ENCODE measurements around the gene CHN2. TPM values are rescaled to one million over a fixed set of nuclear protein-coding genes. Genes with fewer than 3 reads are reported as not detected.

The CHN2 gene
- polyA plus RNA-seq, 1 experiment: not detected

- POLR2A ChIA-PET: no interaction called here
- no peak for DNase-seq (ENCODE audit: low read depth, low spot score)
- no peaks in the 10 kb centered on the region for H3K27me3 ChIP-seq (ENCODE audit: control insufficient read depth, insufficient read depth, low read length)
- no peaks in the 10 kb centered on the region for H3K9me3 ChIP-seq (ENCODE audit: control insufficient read depth, insufficient read depth, low read length)
- no peak overlapping the region for H3K27ac ChIP-seq (ENCODE audit: low read depth, low read length)
- no peak for TF ChIP-seq CTCF (IDR thresholded peaks at IDR 0.05; ENCODE audit: low read depth, low read length)
- CTCF ChIA-PET: no interaction called here
- no peak overlapping the region for H3K4me3 ChIP-seq (ENCODE audit: low read depth, low read length)
Measured at GRCh38 chr7:29468196-29468595, 273.6 kb downstream of the CHN2 start.

GRCh38 chr7:29469281-29469680 is 274.7 kb downstream of the CHN2 start:
- Histone ChIP-seq H3K9me3 (ENCODE audit: control insufficient read depth, insufficient read depth, low read length) (no peaks in the 10 kb centered on the region), H3K27ac (ENCODE audit: low read depth, low read length) (no peak overlapping the region), H3K27me3 (ENCODE audit: control insufficient read depth, insufficient read depth, low read length) (no peaks in the 10 kb centered on the region), H3K4me3 (ENCODE audit: low read depth, low read length) (no peak overlapping the region)
- no peak for DNase-seq (ENCODE audit: low read depth, low spot score)
- ChIA-PET CTCF (no interaction called here), POLR2A (no interaction called here)
- no peak for TF ChIP-seq CTCF (IDR thresholded peaks at IDR 0.05; ENCODE audit: low read depth, low read length)

- no peak for DNase-seq (ENCODE audit: low read depth, low spot score)
- Histone ChIP-seq H3K27ac (ENCODE audit: low read depth, low read length) (no peak overlapping the region), H3K4me3 (ENCODE audit: low read depth, low read length) (no peak overlapping the region), H3K27me3 (ENCODE audit: control insufficient read depth, insufficient read depth, low read length) (no peaks in the 10 kb centered on the region), H3K9me3 (ENCODE audit: control insufficient read depth, insufficient read depth, low read length) (no peaks in the 10 kb centered on the region)
- ChIA-PET CTCF (no interaction called here), POLR2A (no interaction called here)
- no peak for TF ChIP-seq CTCF (IDR thresholded peaks at IDR 0.05; ENCODE audit: low read depth, low read length)
Measured at GRCh38 chr7:29469976-29470557, 275.5 kb downstream of the CHN2 start.

GRCh38 chr7:29471444-29472138 is 277.0 kb downstream of the CHN2 start:
- POLR2A ChIA-PET: no interaction called here
- no peak for TF ChIP-seq CTCF (IDR thresholded peaks at IDR 0.05; ENCODE audit: low read depth, low read length)
- no peak for DNase-seq (ENCODE audit: low read depth, low spot score)
- Histone ChIP-seq H3K27ac (ENCODE audit: low read depth, low read length) (no peak overlapping the region), H3K27me3 (ENCODE audit: control insufficient read depth, insufficient read depth, low read length) (no peaks in the 10 kb centered on the region), H3K9me3 (ENCODE audit: control insufficient read depth, insufficient read depth, low read length) (no peaks in the 10 kb centered on the region), H3K4me3 (ENCODE audit: low read depth, low read length) (no peak overlapping the region)
- CTCF ChIA-PET: no interaction called here

- ChIA-PET POLR2A (no interaction called here), CTCF (no interaction called here)
- Histone ChIP-seq H3K27ac (ENCODE audit: low read depth, low read length) (no peak overlapping the region), H3K9me3 (ENCODE audit: control insufficient read depth, insufficient read depth, low read length) (no peaks in the 10 kb centered on the region), H3K4me3 (ENCODE audit: low read depth, low read length) (no peak overlapping the region), H3K27me3 (ENCODE audit: control insufficient read depth, insufficient read depth, low read length) (peaks cover 13% of the 10 kb centered on the region)
- TF ChIP-seq CTCF (IDR thresholded peaks at IDR 0.05; ENCODE audit: low read depth, low read length): no peak
- DNase-seq (ENCODE audit: low read depth, low spot score): no peak
Measured at GRCh38 chr7:29476916-29477315, 282.3 kb downstream of the CHN2 start.

Data from AG04450 (cell line).